Spleen (tissue), 7 donors: ENCODE data around the gene KDM4B.

ENCODE experiments used
- POLR2A ChIP-seq, 3 donors: fragments of 450-650 bp; IDR thresholded peaks; one replicate each; pipeline ENCODE4 v1.5.1; 2017; ENCODE audit warnings: antibody characterized with exemption in 3 of 3, mild to moderate bottlenecking in 1 of 3
- POLR2AphosphoS5 ChIP-seq, 3 donors: sonication (generic); formaldehyde crosslinking; IDR thresholded peaks; one replicate each; pipeline ENCODE4 v1.5.1; 2017; ENCODE audit warnings: antibody characterized with exemption in 3 of 3
- TF ChIP-seq, protein P1 (sequence below), 11 experiments: fragments of 200-600 bp in 7 of 11; fragments of 450-650 bp in 4 of 11; sonication (generic) in 4 of 11; IDR thresholded peaks in 8 of 11; conservative IDR thresholded peaks in 3 of 11; 1 replicate in 7 of 11; 2 replicates in 4 of 11; pipeline versions ENCODE4 v1.4.0 to v1.8.0; 2016 to 2021; ENCODE audit warnings: antibody characterized with exemption in 11 of 11, inconsistent platforms in 4 of 11, mild to moderate bottlenecking in 1 of 11
- donor health status: DM: no; HTN: no; CAD: no; lungs with moderate emphysema.
- donor health status: DM: no; HTN: no; CAD: no.
- donor health status: DM: no; HTN: no; CAD: no.

DNA sequence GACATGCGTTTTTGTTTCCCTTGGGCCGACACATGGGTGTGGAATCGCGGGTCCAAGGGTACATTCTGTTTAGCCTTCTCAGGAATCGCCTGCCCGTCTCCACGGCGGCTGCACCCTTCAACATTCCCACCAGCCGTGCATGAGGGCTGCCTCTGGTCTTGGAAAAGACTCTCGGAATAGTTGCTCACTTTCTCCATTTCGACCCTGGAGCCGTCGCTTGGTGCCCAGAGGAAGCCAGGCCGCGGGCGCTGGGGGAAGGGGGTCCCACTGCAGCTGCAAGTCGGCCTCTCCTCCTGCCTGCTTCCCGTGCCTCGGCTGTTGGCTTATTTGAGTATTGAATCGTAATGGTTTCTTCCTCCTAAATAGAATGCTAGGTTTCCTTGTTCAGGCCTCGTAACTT, 51.5 kb downstream of the KDM4B start:
- TF ChIP-seq, protein P1, sequence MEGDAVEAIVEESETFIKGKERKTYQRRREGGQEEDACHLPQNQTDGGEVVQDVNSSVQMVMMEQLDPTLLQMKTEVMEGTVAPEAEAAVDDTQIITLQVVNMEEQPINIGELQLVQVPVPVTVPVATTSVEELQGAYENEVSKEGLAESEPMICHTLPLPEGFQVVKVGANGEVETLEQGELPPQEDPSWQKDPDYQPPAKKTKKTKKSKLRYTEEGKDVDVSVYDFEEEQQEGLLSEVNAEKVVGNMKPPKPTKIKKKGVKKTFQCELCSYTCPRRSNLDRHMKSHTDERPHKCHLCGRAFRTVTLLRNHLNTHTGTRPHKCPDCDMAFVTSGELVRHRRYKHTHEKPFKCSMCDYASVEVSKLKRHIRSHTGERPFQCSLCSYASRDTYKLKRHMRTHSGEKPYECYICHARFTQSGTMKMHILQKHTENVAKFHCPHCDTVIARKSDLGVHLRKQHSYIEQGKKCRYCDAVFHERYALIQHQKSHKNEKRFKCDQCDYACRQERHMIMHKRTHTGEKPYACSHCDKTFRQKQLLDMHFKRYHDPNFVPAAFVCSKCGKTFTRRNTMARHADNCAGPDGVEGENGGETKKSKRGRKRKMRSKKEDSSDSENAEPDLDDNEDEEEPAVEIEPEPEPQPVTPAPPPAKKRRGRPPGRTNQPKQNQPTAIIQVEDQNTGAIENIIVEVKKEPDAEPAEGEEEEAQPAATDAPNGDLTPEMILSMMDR (IDR thresholded peaks at IDR 0.05 in 8 of 11, conservative IDR thresholded peaks at IDR 0.05 in 3 of 11): no peak
- no peak for TF ChIP-seq POLR2A (IDR thresholded peaks at IDR 0.05)
- TF ChIP-seq POLR2AphosphoS5 (IDR thresholded peaks at IDR 0.05): peak in 1 of 3 donors; percentile 7
